ENCODE measurements around the gene SH2B3. TPM values are rescaled to one million over a fixed set of nuclear protein-coding genes. Genes with fewer than 3 reads are reported as not detected.

SH2B3 gene
- total and polyA plus RNA-seq, 2 of the 13 experiments (the other 11 are each of a cell fraction or from before 2014, with no cell fraction given), result 6.8 to 6.9 TPM

GRCh38 chr12:111368788-111369495 is 36.8 kb upstream of the SH2B3 start, which contains the start of gene PHETA1 (continued):
- peak; percentile 84 for TF ChIP-seq MEIS2 (CRISPR knock-in tag; IDR thresholded peaks at IDR 0.05)
- TF ChIP-seq ZNF234 (CRISPR knock-in tag; conservative IDR thresholded peaks at IDR 0.05), result no peak
- 0 out of 2 replicates have a peak, but pooled peaks have one; percentile 26 for TF ChIP-seq ZNF224 (CRISPR knock-in tag; IDR thresholded peaks at IDR 0.05)
- TF ChIP-seq TFDP2 (CRISPR knock-in tag; IDR thresholded peaks at IDR 0.05), result peak; percentile 70
- peak; percentile 51; the same call in 1 of the 2 replicates for TF ChIP-seq ISL2 (CRISPR knock-in tag; IDR thresholded peaks at IDR 0.05)
- TF ChIP-seq FOXO4 (CRISPR knock-in tag; conservative IDR thresholded peaks at IDR 0.05), result no peak
- peak; percentile 14; the same call in 1 of the 2 replicates for TF ChIP-seq ZNF329 (CRISPR knock-in tag; IDR thresholded peaks at IDR 0.05; ENCODE audit: low read depth)
- TF ChIP-seq ZNF446 (CRISPR knock-in tag; IDR thresholded peaks at IDR 0.05), result peak; percentile 80; the same call in 1 of the 2 replicates
- peak; percentile 39; the same call in 1 of the 2 replicates for TF ChIP-seq KDM5B (CRISPR knock-in tag; IDR thresholded peaks at IDR 0.05; ENCODE audit: borderline replicate concordance)
- peak; percentile 99 for TF ChIP-seq SP4 (CRISPR knock-in tag; IDR thresholded peaks at IDR 0.05)
- TF ChIP-seq ZNF737 (CRISPR knock-in tag; IDR thresholded peaks at IDR 0.05; ENCODE audit: borderline replicate concordance), result no peak
- TF ChIP-seq ZNF766 (CRISPR knock-in tag; IDR thresholded peaks at IDR 0.05; ENCODE audit: borderline replicate concordance), result peak; percentile 77; the same call in 1 of the 2 replicates
- no peak; the same call in 1 of the 2 replicates for TF ChIP-seq MAZ (IDR thresholded peaks at IDR 0.05; ENCODE audit: borderline replicate concordance, low read depth, low read length)
- TF ChIP-seq MAZ (CRISPR knock-in tag; IDR thresholded peaks at IDR 0.05; ENCODE audit: low read depth), result peak; percentile 77
- TF ChIP-seq RFX1 (IDR thresholded peaks at IDR 0.05), result no peak
- TF ChIP-seq REPIN1 (CRISPR knock-in tag; IDR thresholded peaks at IDR 0.05; ENCODE audit: borderline replicate concordance, low read depth), result no peak
- no peak for TF ChIP-seq ONECUT2 (CRISPR knock-in tag; IDR thresholded peaks at IDR 0.05)
- TF ChIP-seq TIGD3 (CRISPR knock-in tag; IDR thresholded peaks at IDR 0.05; ENCODE audit: borderline replicate concordance), result no peak
- no peak for TF ChIP-seq NFKBIZ (CRISPR knock-in tag; IDR thresholded peaks at IDR 0.05)
- TF ChIP-seq ELF3 (CRISPR knock-in tag; IDR thresholded peaks at IDR 0.05), result peak; percentile 49; the same call in 1 of the 2 replicates

Measured in HepG2 (cell line).